GM23338 (cell line): ENCODE measurements around the gene RFFL. TPM values are rescaled to one million over a fixed set of nuclear protein-coding genes. Genes with fewer than 3 reads are reported as not detected.

Source experiments
- ATAC-seq: fragments of 200-7000 bp; cut with Tn5 transposase; 3 replicates; pipeline ENCODE4 v1.9.1; 2020
- DNase-seq: peaks from one replicate; pipeline ENCODE4 v3.0.0-alpha.2; 2015; ENCODE audit warnings: low spot score
- H2AFZ ChIP-seq: fragments of 200-600 bp; sonication (generic); 2 replicates; pipeline ENCODE4 v1.8.0; 2016; ENCODE audit warnings: antibody characterized with exemption, mild to moderate bottlenecking, moderate library complexity
- H3F3A ChIP-seq: fragments of 200-600 bp; sonication (generic); replicated peaks from 2 replicates; pipeline ENCODE4 v1.8.0; 2017; ENCODE audit warnings: antibody characterized with exemption, mixed run types, low read depth
- H3K27ac ChIP-seq: fragments of 200-600 bp; sonication (generic); 2 replicates; pipeline ENCODE4 v1.6.1; 2016; ENCODE audit warnings: low read depth
- H3K27me3 ChIP-seq: fragments of 200-600 bp; sonication (generic); 2 replicates; pipeline ENCODE4 v1.8.0; 2016; ENCODE audit warnings: mild to moderate bottlenecking, mixed run types, moderate library complexity; ENCODE audit not compliant: insufficient read depth
- H3K36me3 ChIP-seq: fragments of 200-600 bp; sonication (generic); 2 replicates; pipeline ENCODE4 v1.8.0; 2016; ENCODE audit warnings: mild to moderate bottlenecking; ENCODE audit not compliant: insufficient read depth
- H3K4me1 ChIP-seq: fragments of 200-600 bp; sonication (generic); 2 replicates; pipeline ENCODE4 v1.8.0; 2016; ENCODE audit warnings: mild to moderate bottlenecking, moderate library complexity; ENCODE audit not compliant: insufficient read depth
- H3K4me2 ChIP-seq: fragments of 200-600 bp; sonication (generic); 2 replicates; pipeline ENCODE4 v1.7.1; 2017; ENCODE audit warnings: mixed run types
- H3K4me3 ChIP-seq: fragments of 200-600 bp; sonication (generic); 2 replicates; pipeline ENCODE4 v1.6.1; 2016; ENCODE audit warnings: mixed run types
- H3K79me2 ChIP-seq: fragments of 200-600 bp; sonication (generic); replicated peaks from 2 replicates; pipeline ENCODE4 v1.8.0; 2017; ENCODE audit warnings: mild to moderate bottlenecking; ENCODE audit not compliant: insufficient read depth
- H3K9me2 ChIP-seq: fragments of 200-600 bp; sonication (generic); 2 replicates; pipeline ENCODE4 v1.8.0; 2017; ENCODE audit not compliant: insufficient read depth
- H4K20me1 ChIP-seq: fragments of 200-600 bp; sonication (generic); replicated peaks from 2 replicates; pipeline ENCODE4 v1.8.0; 2017; ENCODE audit warnings: mild to moderate bottlenecking; ENCODE audit not compliant: insufficient read depth
- H3K27ac Mint-ChIP-seq: 2 replicates; pipeline ENCODE4 v1.8.0; 2020; ENCODE audit warnings: inconsistent platforms, mild to moderate bottlenecking, moderate library complexity, mixed read lengths
- H3K27me3 Mint-ChIP-seq: 3 replicates; pipeline ENCODE4 v1.8.0; 2022; ENCODE audit warnings: low read depth, mild to moderate bottlenecking, moderate library complexity, mixed read lengths, inconsistent platforms; ENCODE audit not compliant: insufficient read depth, poor library complexity
- H3K36me3 Mint-ChIP-seq: 3 replicates; pipeline ENCODE4 v1.8.0; 2021; ENCODE audit warnings: low read depth, mild to moderate bottlenecking, inconsistent platforms, moderate library complexity, mixed read lengths
- H3K4me1 Mint-ChIP-seq: 3 replicates; pipeline ENCODE4 v1.8.0; 2020; ENCODE audit warnings: mild to moderate bottlenecking, inconsistent platforms, mixed read lengths
- H3K4me3 Mint-ChIP-seq: 3 replicates; pipeline ENCODE4 v1.8.0; 2021; ENCODE audit warnings: moderate library complexity, mild to moderate bottlenecking, inconsistent platforms, mixed read lengths
- H3K9me3 Mint-ChIP-seq: 3 replicates; pipeline ENCODE4 v1.8.0; 2020; ENCODE audit warnings: moderate library complexity, mild to moderate bottlenecking, inconsistent platforms, mixed read lengths
- CREB1 ChIP-seq: fragments of 250-450 bp; sonication (Bioruptor Pico); IDR thresholded peaks from 2 replicates; pipeline ENCODE4 v1.5.0; 2020; ENCODE audit warnings: low read depth, mild to moderate bottlenecking, moderate library complexity
- CTCF ChIP-seq, 2 experiments: fragments of 200-600 bp in 1 of 2; sonication (generic) in 1 of 2; conservative IDR thresholded peaks; 2 replicates each; pipeline versions ENCODE4 v1.5.1 to v1.6.1; 2016 to 2017; ENCODE audit warnings: antibody characterized with exemption in 2 of 2, low read depth in 2 of 2, mild to moderate bottlenecking in 2 of 2, moderate library complexity in 1 of 2
- ETS1 ChIP-seq: IDR thresholded peaks from 2 replicates; pipeline ENCODE4 v1.6.1; 2016; ENCODE audit warnings: antibody characterized with exemption
- EZH2 ChIP-seq: fragments of 200-600 bp; sonication (generic); IDR thresholded peaks from one replicate; pipeline ENCODE4 v1.8.0; 2017; ENCODE audit warnings: antibody characterized with exemption, mild to moderate bottlenecking, low read depth; ENCODE audit not compliant: unreplicated experiment
- EZH2phosphoT487 ChIP-seq: fragments of 200-600 bp; sonication (generic); IDR thresholded peaks from one replicate; pipeline ENCODE4 v1.8.1; 2018; ENCODE audit warnings: antibody characterized with exemption; ENCODE audit not compliant: unreplicated experiment
- JUNB ChIP-seq: IDR thresholded peaks from one replicate; pipeline ENCODE4 v1.6.1; 2016; ENCODE audit warnings: antibody characterized with exemption; ENCODE audit not compliant: unreplicated experiment
- NANOG ChIP-seq: IDR thresholded peaks from 2 replicates; pipeline ENCODE4 v1.6.1; 2016; ENCODE audit warnings: antibody characterized with exemption, borderline replicate concordance
- POLR2AphosphoS5 ChIP-seq: IDR thresholded peaks from 2 replicates; pipeline ENCODE4 v1.6.1; 2016; ENCODE audit warnings: antibody characterized with exemption, low read depth
- STAT1 ChIP-seq: IDR thresholded peaks from one replicate; pipeline ENCODE4 v1.6.1; 2016; ENCODE audit warnings: antibody characterized with exemption; ENCODE audit not compliant: unreplicated experiment
- ZNF114 ChIP-seq: fragments of 250-450 bp; sonication (Bioruptor Pico); IDR thresholded peaks from 2 replicates; pipeline ENCODE4 v1.5.0; 2020; ENCODE audit warnings: mild to moderate bottlenecking, moderate library complexity
- ZNF331 ChIP-seq: fragments of 250-450 bp; sonication (Bioruptor Pico); IDR thresholded peaks from 2 replicates; pipeline ENCODE4 v1.5.0; 2020; ENCODE audit warnings: low read depth, mild to moderate bottlenecking, moderate library complexity
- ZNF462 ChIP-seq: fragments of 250-450 bp; sonication (Bioruptor Pico); IDR thresholded peaks from 2 replicates; pipeline ENCODE4 v1.5.0; 2020; ENCODE audit warnings: mild to moderate bottlenecking, moderate library complexity
- polyA plus RNA-seq: library from polyadenylated mRNA; unstranded; fragments of >200 nt; fragmentation: Nextera tagmentation; extraction: Ambion mirVana; gene quantifications from 2 replicates; pipeline ENCODE4 v1.2.1, GENCODE V29; 2016
- total RNA-seq: library from RNA; depleted of rRNA; stranded (reverse); fragments of >200 nt; shearing (Covaris generic); gene quantifications from 2 replicates; pipeline ENCODE4 v1.2.3, GENCODE V29; 2014

Gene RFFL
- total and polyA plus RNA-seq, 2 experiments from 2014 or later: 4.1 to 22.2 TPM

GRCh38 chr17:35025541-35025940 lies 38.0 kb downstream of the RFFL start:
- H3K27me3 Mint-ChIP-seq: peaks cover 3% of the 10 kb centered on the region
- H3K4me3 Mint-ChIP-seq: no peak overlapping the region
- H3K36me3 Mint-ChIP-seq: no peaks in the 10 kb centered on the region
- ATAC-seq: no peak
- Histone ChIP-seq H3K36me3 (no peaks in the 10 kb centered on the region), H3K27ac (no peak overlapping the region), H3K79me2 (no peaks in the 10 kb centered on the region), H3K27me3 (no peaks in the 10 kb centered on the region), H3F3A (no peaks in the 10 kb centered on the region), H3K9me2 (no peaks in the 10 kb centered on the region), H3K4me1 (no peaks in the 10 kb centered on the region), H4K20me1 (no peaks in the 10 kb centered on the region; the same call in 1 of the 2 replicates), H3K4me2 (no peak overlapping the region), H2AFZ (no peak overlapping the region), H3K4me3 (no peak overlapping the region)
- no peak overlapping the region for H3K27ac Mint-ChIP-seq
- no peak for DNase-seq
- H3K4me1 Mint-ChIP-seq: peaks cover 5% of the 10 kb centered on the region; the same call in 1 of the 3 replicates
- no peaks in the 10 kb centered on the region for H3K9me3 Mint-ChIP-seq
- TF ChIP-seq ZNF114 (no peak), ZNF462 (CRISPR knock-in tag) (no peak), NANOG (no peak), EZH2 (no peak), CTCF (conservative IDR thresholded peaks at IDR 0.05; ENCODE audit: low read depth in 2 of 2) (no peak), POLR2AphosphoS5 (no peak), STAT1 (no peak), CREB1 (CRISPR knock-in tag) (no peak), ZNF331 (CRISPR knock-in tag) (no peak), ETS1 (no peak), JUNB (no peak), EZH2phosphoT487 (no peak)
